Renal cortical epithelial cell (primary cell): Measurements from ENCODE around the gene SNX3. TPM values are rescaled to one million over a fixed set of nuclear protein-coding genes. Genes with fewer than 3 reads are reported as not detected.
A peak's percentile ranks its signal among the peaks of the same experiment; 100 is the strongest.

Experiments used
- DNase-seq: peaks from one replicate; pipeline ENCODE4 v3.0.0-alpha.2; 2011; ENCODE audit warnings: low read depth
- total RNA-seq: library from RNA; depleted of rRNA; stranded (reverse); fragments of >200 nt; gene quantifications from 2 replicates; pipeline ENCODE4 v1.2.3, GENCODE V29; 2014

SNX3 gene
- total RNA-seq, 1 donor from 2014 or later: 228 TPM

DNA sequence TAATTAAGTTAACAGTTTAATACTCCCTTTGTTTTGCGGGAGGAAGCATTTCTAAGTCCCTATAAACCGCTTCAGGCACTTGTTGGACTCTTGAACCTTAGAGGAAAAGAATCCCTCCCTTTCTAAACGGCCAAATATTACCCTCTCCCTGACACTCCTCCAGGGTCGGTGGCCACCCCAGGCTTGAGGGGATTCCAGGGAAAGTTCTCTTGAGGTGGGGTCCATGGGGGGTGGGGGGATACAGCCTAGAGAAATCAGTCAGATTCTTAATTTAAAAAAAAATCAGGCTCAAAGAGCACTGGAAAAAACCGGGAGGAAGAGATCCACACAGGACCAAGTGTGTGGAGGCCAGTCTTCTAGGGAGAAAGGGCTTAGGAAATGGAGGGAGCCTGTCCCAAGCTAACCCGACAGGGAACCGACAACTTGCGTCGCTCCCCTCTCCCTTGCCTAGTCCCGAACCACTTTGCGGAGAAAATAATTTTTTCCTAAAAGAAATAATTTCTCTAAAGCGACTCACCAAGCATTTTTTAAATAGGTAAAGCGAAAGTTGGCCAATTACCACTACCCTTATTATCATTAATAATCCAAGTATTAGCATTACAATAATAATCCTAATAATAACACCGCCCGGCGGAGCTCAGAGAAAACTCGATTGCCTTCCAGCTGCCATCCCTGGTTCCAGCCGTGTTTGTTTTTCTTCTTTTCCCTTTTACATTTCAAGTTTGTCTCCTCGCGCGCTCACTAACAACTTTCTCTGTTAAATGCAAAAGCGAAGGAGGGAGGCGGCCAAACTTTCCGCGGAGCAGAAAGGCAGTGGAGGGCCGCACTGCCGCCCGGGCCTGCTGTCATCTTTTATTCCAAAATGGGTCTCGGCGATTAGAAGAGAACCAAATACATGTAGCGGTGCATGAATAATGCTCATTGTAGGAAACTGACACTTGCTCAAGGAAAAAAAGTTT is 90.2 kb downstream of the SNX3 start:
- no peak for DNase-seq

DNA sequence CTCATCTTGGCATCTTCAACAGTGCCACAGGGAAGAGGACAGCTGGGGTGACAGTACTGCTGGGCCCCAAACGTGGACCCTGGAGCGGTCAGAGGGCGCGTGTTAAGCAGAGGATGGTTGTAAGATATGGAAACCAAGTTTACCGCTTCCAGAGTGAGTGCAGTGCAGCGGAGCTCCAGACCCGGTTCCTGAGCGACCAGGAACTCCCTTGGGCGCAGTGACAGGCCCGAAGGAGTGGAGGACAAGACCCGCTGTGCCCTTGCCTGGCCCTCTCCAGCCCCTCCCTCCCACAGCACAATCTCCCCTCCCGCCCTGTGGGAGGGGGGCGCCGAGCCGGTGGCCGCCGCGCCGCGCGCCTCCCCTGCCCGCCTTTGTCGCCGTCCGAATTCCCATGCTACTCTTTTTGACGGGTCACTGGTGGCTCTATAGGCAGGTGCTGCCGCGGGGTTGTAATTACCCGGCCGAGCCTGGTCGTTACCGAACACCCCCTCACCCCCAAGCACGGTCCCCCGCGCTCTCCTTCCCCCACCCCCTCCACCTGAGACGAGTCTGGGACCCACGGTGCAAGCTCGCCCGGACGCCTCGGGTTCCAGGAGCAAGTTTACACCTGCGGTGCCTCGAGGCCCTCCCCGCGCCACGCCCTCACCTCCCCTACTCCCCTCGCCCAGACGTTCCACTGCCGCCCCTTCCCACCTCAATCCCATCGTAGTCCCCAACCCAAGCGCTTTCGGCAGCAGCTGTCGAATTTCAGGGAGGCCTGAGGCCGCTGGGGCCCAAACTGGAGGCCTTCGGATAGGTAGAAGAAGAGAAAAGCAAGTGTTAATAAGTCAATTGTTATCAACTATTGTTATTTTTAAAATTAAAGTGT is 91.1 kb downstream of the SNX3 start:
- no peak for DNase-seq

DNA sequence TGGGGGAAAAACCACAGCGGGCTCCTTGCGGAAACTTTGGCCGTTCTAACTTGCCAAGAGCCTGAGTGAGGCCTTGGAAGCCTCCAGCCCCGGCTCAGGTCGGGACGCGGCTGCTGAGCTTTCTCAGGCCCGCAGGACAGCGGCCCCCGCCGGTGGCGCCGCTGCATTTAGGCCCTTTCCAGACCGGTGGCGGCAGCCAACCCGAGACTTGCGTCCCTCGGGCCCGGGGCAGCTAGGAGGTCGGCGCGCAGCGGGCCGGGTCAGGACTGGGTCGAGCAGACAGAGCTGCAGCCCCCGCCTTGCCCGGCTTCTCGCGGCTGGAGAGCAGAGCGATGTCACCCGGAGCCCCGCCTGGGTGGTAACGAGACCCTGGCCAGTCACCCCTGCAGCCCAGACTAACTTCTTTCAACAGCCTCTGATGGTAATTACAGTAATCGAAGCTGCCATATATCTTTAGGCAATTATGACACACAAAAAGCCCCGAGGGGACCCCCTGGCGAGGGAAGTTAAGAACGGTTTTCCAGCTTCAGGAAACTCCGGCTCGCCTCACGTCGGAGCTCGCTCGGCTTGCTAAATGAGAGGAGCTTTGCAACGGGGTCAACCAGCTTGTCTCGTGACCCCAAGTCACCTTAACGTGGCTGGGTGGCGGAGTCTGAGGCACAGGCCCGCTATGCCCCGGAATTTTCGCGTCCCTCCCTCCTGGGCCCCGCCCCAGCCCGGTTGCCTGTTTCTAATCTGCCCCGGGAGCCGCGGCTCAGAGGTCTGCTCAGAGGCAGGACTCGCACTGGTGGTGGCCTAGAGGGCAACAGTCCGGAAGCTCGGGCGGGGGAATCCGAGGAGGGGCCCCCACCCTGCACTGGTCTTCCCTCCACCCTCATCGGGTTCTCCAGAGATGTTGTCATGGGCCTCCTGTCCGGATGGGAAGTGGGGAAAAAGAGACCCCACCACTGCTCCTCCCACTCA is 92.1 kb downstream of the SNX3 start:
- DNase-seq: peak; percentile 11

DNA sequence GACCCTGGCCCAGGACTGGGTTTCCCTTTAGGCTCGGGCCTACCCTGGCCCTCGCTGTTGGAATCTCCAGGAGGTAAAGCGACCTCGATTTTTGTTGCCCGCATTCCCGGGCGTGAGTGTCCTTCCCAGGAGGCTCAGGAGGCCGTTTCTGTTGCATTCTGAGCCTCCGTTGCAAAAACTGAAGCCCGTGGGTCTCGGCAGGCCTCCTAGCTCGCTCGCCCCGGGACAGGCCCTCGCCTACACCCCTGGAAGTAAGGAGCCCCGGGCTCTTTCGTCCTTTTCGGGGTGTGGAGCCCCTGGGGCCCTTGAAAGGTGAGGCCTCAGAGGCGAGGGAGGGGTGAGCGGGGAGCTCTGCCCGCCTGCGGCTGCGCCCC is 92.8 kb downstream of the SNX3 start:
- DNase-seq: no peak

DNA sequence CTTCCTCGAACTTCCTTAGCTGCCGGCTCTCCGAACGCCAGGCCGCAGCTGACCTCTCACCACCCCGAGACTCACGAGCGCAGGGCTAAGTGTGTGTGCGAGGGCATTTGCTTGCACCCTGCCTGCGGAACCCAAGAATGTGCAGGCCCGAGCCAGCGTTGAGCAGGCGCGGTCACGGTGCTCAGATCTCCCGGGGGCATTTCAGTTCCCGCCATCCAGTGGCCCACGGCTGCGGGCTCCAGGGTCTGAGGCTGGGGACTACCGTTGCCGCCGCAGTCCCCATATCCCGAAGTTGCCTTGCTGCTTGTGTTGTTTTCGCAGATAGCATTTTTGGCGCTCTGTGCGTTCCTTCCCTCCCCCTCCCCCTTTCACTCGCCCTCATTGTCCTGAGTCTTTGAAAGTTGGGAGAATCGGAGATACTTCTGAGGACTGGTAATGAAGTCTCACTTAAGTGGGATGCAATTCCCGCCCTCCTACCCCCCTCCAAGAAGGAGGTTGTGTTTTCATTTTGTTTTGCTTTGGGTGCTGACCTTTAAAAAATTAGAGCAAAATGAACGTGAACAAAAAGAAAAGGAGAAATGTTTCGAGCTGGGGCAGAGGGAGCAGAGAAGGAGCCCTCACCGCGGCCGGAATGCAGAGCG is 93.3 kb downstream of the SNX3 start:
- no peak for DNase-seq

DNA sequence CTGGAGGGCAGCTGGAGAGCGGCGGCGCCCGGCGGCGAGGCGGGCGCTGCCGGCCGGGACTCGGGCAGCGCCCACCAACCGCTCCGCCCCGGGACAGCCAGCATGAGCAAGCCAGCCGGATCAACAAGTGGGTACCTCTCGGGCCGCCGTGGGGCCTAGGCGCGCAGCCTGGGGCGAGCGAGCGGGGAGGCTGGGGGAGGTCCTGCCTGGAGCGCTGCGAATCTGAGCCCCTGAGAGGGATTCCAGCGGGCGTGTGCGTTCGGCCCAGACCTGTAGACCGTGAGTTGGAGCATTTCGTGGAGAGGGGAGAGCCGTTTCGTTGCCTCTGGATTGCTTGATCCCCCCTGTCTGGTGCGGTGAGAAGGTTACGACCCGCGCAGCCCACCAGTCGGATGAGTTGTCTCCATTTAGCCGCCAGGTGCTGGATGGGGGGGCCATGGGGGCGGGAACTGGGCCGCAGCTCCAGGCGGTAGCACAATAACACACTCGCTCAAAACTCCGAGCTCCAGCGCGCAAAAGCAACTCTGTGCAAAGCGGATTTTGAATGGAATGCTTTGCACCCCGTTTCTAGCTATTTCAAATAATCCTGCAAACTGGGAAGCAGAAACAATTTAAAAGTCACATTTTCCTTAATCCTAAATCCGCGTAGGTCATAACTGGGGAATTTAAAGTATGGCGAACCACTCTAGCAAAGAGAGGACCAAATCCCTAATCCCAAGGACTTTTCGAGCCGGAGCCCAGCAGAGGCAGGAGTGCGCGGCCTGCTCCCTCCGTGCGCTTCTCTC is 94.0 kb downstream of the SNX3 start:
- DNase-seq: no peak

DNA sequence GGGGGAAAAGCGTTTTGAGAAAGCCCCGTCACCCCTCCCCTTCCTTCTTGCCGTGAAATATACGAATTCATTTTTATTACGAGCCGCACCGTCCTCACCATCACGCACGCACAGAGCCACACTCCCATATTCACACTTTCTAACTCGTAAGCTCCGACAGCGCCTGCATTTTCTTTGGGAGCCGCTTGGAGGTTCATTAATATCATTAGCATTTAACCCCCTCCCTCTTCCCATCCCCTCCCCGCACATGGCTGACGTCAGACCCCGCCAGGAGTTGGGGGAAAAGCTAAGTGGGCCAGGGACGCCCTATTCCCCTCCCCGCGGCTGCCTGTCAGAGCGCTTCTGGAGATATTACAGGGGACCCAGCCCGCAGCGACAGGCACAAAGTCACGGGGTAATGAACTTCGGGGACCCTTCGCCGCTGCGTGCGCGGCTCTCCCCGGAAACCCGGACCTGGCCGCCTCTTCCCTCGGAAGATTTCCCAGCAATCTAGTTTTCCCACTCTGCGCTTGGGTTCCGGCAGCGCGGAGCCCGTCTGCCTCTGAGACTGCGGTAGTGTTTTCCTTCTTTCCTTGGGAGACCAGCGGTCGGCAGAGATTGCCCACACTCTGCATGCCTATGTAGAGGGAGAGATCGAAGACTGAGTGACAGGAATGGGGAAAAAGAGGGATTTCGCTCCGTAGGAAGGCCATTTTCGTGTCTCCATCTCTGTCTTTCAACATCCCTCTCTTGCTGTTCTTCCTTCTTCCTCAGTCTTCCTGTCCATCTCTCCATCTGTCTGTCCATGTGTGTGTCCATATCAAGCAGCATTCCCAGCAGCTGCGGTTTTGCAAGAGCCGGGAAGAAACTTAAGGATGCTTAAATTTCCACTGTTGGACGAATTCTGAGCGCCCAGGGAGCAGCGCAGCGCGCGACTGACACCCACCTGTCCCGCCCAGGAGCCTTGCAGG is 94.9 kb downstream of the SNX3 start, which contains the start of gene NR2E1:
Gene NR2E1 (plus strand): TSS at position 309 of the 950 bp plus-strand sequence. CDS start 744 bp downstream, outside the sequence.
- no peak for DNase-seq

DNA sequence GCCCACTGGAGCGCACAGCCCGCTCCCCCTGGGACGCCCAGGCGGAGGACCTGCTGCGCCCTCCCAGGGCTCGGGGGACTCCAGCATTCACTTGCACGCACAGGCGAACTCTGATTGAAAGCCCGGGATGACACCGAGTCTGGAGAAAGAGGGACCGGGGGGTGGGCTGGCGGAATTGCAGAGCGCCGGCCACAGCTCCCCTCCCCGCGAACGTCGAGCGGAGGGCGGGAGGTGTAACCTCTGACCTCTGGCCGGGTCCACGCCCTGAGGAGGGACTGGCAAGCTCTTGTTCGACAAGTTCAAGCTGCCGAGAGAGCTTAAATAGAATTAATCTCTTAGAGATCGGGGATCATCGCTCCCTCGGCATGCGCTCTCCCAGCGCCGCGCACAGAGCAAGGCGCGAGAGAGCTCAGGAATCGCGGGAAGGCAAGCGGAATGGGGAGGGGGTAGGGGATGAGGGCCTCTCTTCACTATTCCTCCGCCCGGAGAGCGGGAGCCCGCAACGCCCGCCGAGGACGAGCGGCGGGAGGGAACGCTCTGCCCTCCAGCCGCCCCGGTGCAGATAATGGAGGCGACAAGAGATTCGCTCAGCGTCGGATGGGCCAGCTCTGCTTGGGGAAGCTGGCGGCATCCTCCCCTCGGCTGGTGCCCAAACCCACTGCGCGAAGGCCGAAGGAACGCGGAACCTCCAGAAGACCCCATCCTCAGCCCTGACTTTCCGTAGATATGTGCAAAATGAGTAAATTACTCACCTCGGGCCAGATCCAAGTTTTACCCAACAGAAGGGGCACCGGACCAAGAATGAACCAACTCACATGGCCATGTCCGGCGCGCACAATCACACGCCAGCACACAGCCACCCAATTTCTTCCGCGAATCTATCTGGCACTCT is 95.8 kb downstream of the SNX3 start:
- DNase-seq: no peak

DNA sequence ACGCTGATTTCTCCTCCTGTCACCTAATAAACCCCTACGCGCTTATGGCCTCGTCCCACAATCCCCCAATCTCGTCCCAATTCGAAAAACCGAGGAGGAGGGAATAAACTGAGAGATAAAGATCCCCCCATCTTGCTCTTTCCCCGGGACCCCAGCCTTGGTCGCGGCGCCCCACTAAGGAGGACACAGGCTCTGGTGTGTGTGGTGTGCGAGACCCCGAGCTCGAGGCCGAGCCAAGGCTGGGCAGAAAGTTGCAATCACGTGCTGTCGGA is 96.4 kb downstream of the SNX3 start:
- DNase-seq: no peak

DNA sequence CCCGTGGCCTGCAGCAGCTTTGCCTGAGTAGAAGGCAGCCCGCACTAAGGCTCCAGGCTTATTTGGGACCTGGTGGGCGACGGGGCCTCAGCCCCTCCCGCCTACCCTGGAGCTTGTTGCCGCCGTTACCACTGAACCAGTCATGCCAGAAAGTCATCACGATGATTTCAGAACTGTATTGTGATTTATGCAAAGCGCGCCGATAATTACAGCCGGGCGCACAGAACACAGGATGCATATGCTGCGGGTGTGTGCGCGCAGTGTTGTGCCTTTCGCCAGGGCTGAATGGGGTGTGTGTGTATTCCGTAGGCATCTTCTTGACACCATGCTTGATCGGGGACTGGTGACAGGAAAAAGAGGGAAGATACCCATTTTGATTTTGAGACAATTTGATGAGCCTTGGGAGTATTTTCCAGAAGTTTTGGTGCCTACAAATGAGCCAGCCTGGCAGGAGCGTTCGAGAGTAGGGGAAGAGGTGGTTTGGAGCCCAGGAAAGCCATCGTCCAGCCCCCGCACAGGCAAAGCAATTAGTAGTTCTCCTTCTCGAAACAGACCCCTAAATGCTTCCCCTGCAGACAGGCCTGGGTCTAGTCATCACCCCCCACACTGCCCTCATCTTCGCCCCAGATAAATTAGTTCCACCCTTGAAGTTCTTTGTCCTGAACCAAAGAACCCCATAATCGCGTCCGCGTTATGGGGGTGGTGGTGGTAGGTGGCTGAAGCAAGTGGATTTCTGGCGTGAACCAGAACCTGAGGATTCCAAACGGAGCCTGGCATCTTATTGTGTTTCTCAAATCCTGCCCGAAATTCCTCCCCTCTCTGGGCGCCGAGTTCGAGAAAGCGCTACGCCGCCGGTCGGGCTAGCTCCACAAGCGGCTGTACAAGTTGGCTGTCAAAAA is 96.9 kb downstream of the SNX3 start:
- DNase-seq: no peak

DNA sequence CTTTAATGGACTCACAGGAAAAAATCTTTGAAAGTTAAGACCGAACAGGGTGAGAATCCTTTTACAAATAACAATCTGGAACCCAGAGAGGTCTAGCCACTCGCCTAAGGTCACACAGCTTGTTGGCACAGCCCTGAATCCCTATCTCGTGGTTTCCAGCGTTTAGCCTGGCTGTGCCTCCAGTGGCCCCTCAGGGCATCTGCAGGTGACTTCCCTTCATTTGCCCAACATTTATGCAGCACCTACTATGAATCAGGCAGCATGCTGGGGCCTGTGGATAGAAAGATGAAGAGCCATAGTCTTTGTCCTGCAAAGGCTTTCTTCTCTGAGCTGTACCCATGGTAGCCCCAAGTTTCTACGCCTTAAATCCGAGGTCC is 97.6 kb downstream of the SNX3 start:
- no peak for DNase-seq

DNA sequence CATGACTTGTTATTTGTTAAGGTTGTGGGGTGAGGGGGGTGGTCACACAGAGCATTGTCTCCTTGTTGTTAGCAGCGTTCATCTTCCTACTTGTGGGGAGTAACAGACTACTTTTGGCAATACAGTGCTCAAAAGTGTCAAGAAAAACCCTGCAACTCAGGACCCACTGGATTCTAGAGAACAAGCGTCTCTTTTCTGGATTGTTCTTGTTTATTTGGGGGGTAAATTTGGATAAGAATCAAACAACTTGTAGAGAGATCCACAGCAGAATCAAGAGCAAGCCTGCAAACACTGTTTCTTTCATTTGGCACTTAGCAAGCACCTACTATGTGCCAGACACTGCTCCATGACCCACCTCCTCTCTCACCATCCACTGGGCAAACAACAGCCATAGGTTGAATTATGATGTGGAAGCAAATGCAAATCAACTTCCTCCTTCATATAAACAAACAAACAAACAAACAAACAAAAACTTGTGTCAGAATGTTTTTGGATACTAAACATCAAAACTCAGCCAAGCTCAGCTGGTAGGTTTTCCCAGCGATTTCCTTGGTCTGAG is 99.0 kb downstream of the SNX3 start:
- DNase-seq: no peak

Other genes starting within 250 kb of the SNX3 start
- gene OSTM1, start 186.3 kb downstream of the SNX3 start, total RNA-seq: 40.8 and 52.6 TPM in 2 replicates
- not detected in 2 replicates for gene NR2E1, start 95.0 kb downstream of the SNX3 start, total RNA-seq
- gene AFG1L, start 34.0 kb upstream of the SNX3 start, total RNA-seq: 7.3 and 7.4 TPM in 2 replicates